Esophagus muscularis mucosa (tissue), 4 donors: Measurements from ENCODE around the gene SKOR2. TPM values are rescaled to one million over a fixed set of nuclear protein-coding genes. Genes with fewer than 3 reads are reported as not detected.
A peak's percentile ranks its signal among the peaks of the same experiment; 100 is the strongest.

ENCODE experiments used
- DNase-seq: peaks from one replicate; pipeline ENCODE4 v3.0.0-alpha.2; 2017; ENCODE audit errors: extremely low spot score
- H3K27ac ChIP-seq, 4 donors: fragments of 200-600 bp; sonication (generic); replicated peaks in 1 of 4; 1 replicate in 3 of 4; 2 replicates in 1 of 4; pipeline ENCODE4 v1.5.1; 2016 to 2019; ENCODE audit warnings: mild to moderate bottlenecking in 1 of 4
- H3K27me3 ChIP-seq, 4 donors: fragments of 200-600 bp; sonication (generic); one replicate each; pipeline versions ENCODE4 v1.5.1 to v1.6.0; 2016 to 2019
- H3K36me3 ChIP-seq, 4 donors: fragments of 200-600 bp; sonication (generic); one replicate each; pipeline ENCODE4 v1.5.1; 2016 to 2019
- H3K4me1 ChIP-seq, 4 donors: fragments of 200-600 bp; sonication (generic); one replicate each; pipeline ENCODE4 v1.5.1; 2016 to 2019
- H3K4me3 ChIP-seq, 4 donors: fragments of 200-600 bp; sonication (generic); 1 replicate in 2 of 4; 2 replicates in 2 of 4; pipeline ENCODE4 v1.5.1; 2016 to 2019; ENCODE audit warnings: mild to moderate bottlenecking in 4 of 4, moderate library complexity in 1 of 4
- H3K9me3 ChIP-seq, 4 donors: fragments of 200-600 bp; sonication (generic); 1 replicate in 3 of 4; 2 replicates in 1 of 4; pipeline ENCODE4 v1.5.1; 2016 to 2019
- CTCF ChIP-seq, 3 experiments: fragments of 200-600 bp in 2 of 3; fragments of 450-650 bp in 1 of 3; sonication (generic) in 2 of 3; IDR thresholded peaks; one replicate each; pipeline ENCODE4 v1.5.1; 2017 to 2019; ENCODE audit warnings: antibody characterized with exemption in 3 of 3, mild to moderate bottlenecking in 2 of 3, moderate library complexity in 1 of 3
- EP300 ChIP-seq: sonication (generic); formaldehyde crosslinking; IDR thresholded peaks from one replicate; pipeline ENCODE4 v1.6.1; 2017; ENCODE audit warnings: antibody characterized with exemption
- POLR2A ChIP-seq: fragments of 450-650 bp; IDR thresholded peaks from one replicate; pipeline ENCODE4 v1.6.1; 2017; ENCODE audit warnings: antibody characterized with exemption, moderate library complexity, mild to moderate bottlenecking, low read depth
- POLR2AphosphoS5 ChIP-seq, 2 donors: sonication (generic); formaldehyde crosslinking; IDR thresholded peaks; one replicate each; pipeline ENCODE4 v1.6.1; 2017; ENCODE audit warnings: antibody characterized with exemption in 2 of 2
- WGBS: methylation state at CpG from one replicate; pipeline ENCODE4 v1.1.5; 2018; 5-methylcytosine and 5-hydroxymethylcytosine counted together
- intact Hi-C: fragments of 100-400 bp; cut with DNase I; formaldehyde crosslinking; loops from one replicate; pipeline ENCODE4 v1.15.1; 2023
- total RNA-seq, 4 donors: library from RNA; depleted of rRNA; stranded (reverse); fragments of >200 nt; gene quantifications; one replicate each; pipeline versions ENCODE4 v1.1.0 to v1.2.1, GENCODE V29; 2016

The SKOR2 gene
- total RNA-seq, 4 donors from 2014 or later, result not detected

GRCh38 chr18:47283476-47283875 lies 32.0 kb upstream of the SKOR2 start:
- intact Hi-C loops, result no loop called here
- WGBS, result 55% methylated on average over 5 of the region's 5 CpGs
- no peaks in the 10 kb centered on the region for H3K36me3 ChIP-seq

GRCh38 chr18:47280121-47280520 lies 28.7 kb upstream of the SKOR2 start:
- intact Hi-C loops, result no loop called here
- TF ChIP-seq POLR2AphosphoS5 (IDR thresholded peaks at IDR 0.05) (no peak), POLR2A (no peak), CTCF (IDR thresholded peaks at IDR 0.05) (no peak), EP300 (no peak)
- no peaks in the 10 kb centered on the region for H3K4me1 ChIP-seq

More at GRCh38 chr18:47283476-47283875, 32.0 kb upstream of the SKOR2 start:
- H3K4me1 ChIP-seq, result no peaks in the 10 kb centered on the region
- no peaks in the 10 kb centered on the region for H3K9me3 ChIP-seq
- DNase-seq, result peak; percentile 70
- TF ChIP-seq POLR2AphosphoS5 (IDR thresholded peaks at IDR 0.05) (no peak), EP300 (no peak), CTCF (IDR thresholded peaks at IDR 0.05) (peak in 2 of 3 experiments; percentile 10 to 21)
- no peak overlapping the region for H3K27ac ChIP-seq
- no peak overlapping the region for H3K4me3 ChIP-seq
- H3K27me3 ChIP-seq, result peaks cover 0 to 18% (median 0%) of the 10 kb centered on the region in 4 donors

GRCh38 chr18:47274961-47275360 lies 23.5 kb upstream of the SKOR2 start:
- no peak for DNase-seq
- no peak for TF ChIP-seq POLR2A
- TF ChIP-seq POLR2AphosphoS5 (IDR thresholded peaks at IDR 0.05), result no peak
- TF ChIP-seq EP300, result no peak
- TF ChIP-seq CTCF (IDR thresholded peaks at IDR 0.05), result no peak
- peaks cover 0 to 3% (median 0%) of the 10 kb centered on the region in 4 donors for H3K9me3 ChIP-seq
- no peaks in the 10 kb centered on the region for H3K4me1 ChIP-seq
- no peaks in the 10 kb centered on the region for H3K36me3 ChIP-seq
- H3K27me3 ChIP-seq, result peaks cover 0 to 45% (median 0%) of the 10 kb centered on the region in 4 donors
- H3K27ac ChIP-seq, result no peak overlapping the region
- intact Hi-C loops, result no loop called here
- no peak overlapping the region for H3K4me3 ChIP-seq
- WGBS, result 32% methylated on average over 9 of the region's 9 CpGs

More at GRCh38 chr18:47280121-47280520, 28.7 kb upstream of the SKOR2 start:
- 54% methylated on average over 3 of the region's 3 CpGs for WGBS
- Histone ChIP-seq H3K27me3 (peaks cover 0 to 38% (median 0%) of the 10 kb centered on the region in 4 donors), H3K27ac (no peak overlapping the region), H3K4me3 (no peak overlapping the region), H3K36me3 (no peaks in the 10 kb centered on the region), H3K9me3 (peaks cover 0 to 3% (median 0%) of the 10 kb centered on the region in 4 donors)
- DNase-seq, result peak; percentile 55

GRCh38 chr18:47265197-47265596 lies 13.7 kb upstream of the SKOR2 start:
- no peak for DNase-seq
- no peak for TF ChIP-seq POLR2A
- TF ChIP-seq EP300, result no peak
- TF ChIP-seq POLR2AphosphoS5 (IDR thresholded peaks at IDR 0.05), result no peak
- TF ChIP-seq CTCF (IDR thresholded peaks at IDR 0.05), result no peak
- Histone ChIP-seq H3K27me3 (peaks cover 0 to 66% (median 42%) of the 10 kb centered on the region in 4 donors), H3K27ac (no peak overlapping the region), H3K36me3 (no peaks in the 10 kb centered on the region), H3K9me3 (peaks cover 0 to 1% (median 0%) of the 10 kb centered on the region in 4 donors), H3K4me3 (no peak overlapping the region), H3K4me1 (peaks cover 4 to 30% (median 26%) of the 10 kb centered on the region in 4 donors)
- WGBS, result 26% methylated on average over 1 of the region's 1 CpG
- intact Hi-C loops, result no loop called here

- WGBS, result 7% methylated on average over 9 of the region's 10 CpGs
- Histone ChIP-seq H3K4me1 (peaks cover 4 to 30% (median 26%) of the 10 kb centered on the region in 4 donors), H3K9me3 (peaks cover 0 to 9% (median 2%) of the 10 kb centered on the region in 4 donors), H3K27ac (no peak overlapping the region), H3K27me3 (peaks cover 0 to 75% (median 49%) of the 10 kb centered on the region in 4 donors), H3K4me3 (peak overlapping the region in 1 of 4 donors; percentile 38), H3K36me3 (no peaks in the 10 kb centered on the region)
- DNase-seq, result no peak
- intact Hi-C loops, result no loop called here
- TF ChIP-seq POLR2A, result no peak
- TF ChIP-seq POLR2AphosphoS5 (IDR thresholded peaks at IDR 0.05), result no peak
- TF ChIP-seq CTCF (IDR thresholded peaks at IDR 0.05), result no peak
- no peak for TF ChIP-seq EP300
These were observed 12.8 kb upstream of the SKOR2 start for GRCh38 chr18:47264308-47264700.
